ENCODE data around the gene NUDT8.

Gene NUDT8

DNA sequence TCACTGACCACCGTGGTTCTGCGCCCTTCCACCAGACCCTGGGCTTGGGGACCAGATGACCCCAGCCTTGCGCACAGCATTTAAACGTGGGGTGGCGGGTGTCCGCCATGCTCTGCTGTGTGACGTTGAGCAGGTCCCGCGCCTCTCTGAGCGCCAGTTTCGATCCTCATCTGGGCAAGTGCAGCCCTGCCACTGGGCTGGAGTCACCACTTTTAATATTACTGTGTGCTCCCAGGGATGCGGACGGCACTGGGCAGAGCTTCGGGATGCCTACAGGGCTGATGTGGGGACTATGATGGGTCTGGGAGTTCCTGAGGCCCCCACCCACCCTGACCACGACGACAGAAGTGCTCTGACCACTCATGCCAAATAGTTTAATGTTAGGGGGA, 1.2 kb upstream of the NUDT8 start:
- Histone ChIP-seq H3K4me3 (ENCODE audit: low read depth, low read length) (peak overlapping the region; percentile 68), H3K27ac (no peak overlapping the region), H3K36me3 (replicated peaks) (no peaks in the 10 kb centered on the region), H3K27me3 (replicated peaks) (no peaks in the 10 kb centered on the region)
- no peak for TF ChIP-seq CTCF (IDR thresholded peaks at IDR 0.05; ENCODE audit: low read depth, low read length, missing control alignments)
- in situ Hi-C loops (cut with HindIII; ENCODE audit: low pct_ligation_motif_present, low sequenced_read_pairs) = no loop called here
- DNase-seq = no peak

- Histone ChIP-seq H3K27ac (peak overlapping the region; percentile 3), H3K4me3 (ENCODE audit: low read depth, low read length) (peak overlapping the region; percentile 68), H3K27me3 (replicated peaks) (no peaks in the 10 kb centered on the region), H3K36me3 (replicated peaks) (no peaks in the 10 kb centered on the region)
- in situ Hi-C loops (cut with HindIII; ENCODE audit: low pct_ligation_motif_present, low sequenced_read_pairs) = no loop called here
- DNase-seq = peak; percentile 96
- TF ChIP-seq CTCF (IDR thresholded peaks at IDR 0.05; ENCODE audit: low read depth, low read length, missing control alignments) = peak; percentile 79
Measured at GRCh38 chr11:67630228-67630942, 648 bp upstream of the NUDT8 start.

DNA sequence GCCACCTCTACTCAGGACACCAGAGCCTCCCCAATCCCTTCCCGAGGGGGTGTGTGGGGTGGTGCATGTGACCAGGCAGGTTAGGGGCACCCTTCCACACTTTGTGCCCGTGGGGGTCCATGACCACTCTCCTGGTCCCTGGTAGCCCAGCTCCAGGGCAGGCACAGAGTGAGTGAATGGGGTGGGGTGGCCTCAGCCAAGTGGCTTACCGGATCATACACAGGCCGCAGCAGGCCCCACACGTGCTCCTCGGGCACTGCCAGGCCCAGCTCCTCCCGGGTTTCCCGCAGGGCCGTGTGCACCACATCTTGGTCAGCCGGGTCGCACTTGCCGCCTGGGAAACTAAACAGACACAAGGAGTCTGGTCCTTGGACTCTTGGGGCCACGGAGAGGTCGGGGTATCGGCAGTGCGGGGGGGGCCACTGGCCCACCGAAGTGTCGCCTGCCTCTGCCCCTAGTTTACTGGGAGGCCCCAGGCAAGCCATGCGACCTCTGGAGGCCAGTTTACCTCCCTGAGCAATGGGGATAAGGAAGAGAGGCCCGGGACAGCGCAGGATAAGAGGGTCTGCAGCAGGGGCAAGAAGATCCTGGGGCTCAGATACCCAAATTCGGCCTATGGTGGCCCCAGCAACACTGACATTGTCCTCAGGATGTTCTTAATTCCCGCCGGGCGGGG, 889 bp downstream of the NUDT8 start:
- DNase-seq = no peak
- H3K4me3 ChIP-seq (ENCODE audit: low read depth, low read length) = peak overlapping the region; percentile 56
- no peak overlapping the region for H3K27ac ChIP-seq

GRCh38 chr11:67627812-67628624, 1.7 kb downstream of the NUDT8 start:
- in situ Hi-C loops (cut with HindIII; ENCODE audit: low pct_ligation_motif_present, low sequenced_read_pairs) = no loop called here
- no peak overlapping the region for H3K27ac ChIP-seq
- no peak for TF ChIP-seq CTCF (IDR thresholded peaks at IDR 0.05; ENCODE audit: low read depth, low read length, missing control alignments)
- no peaks in the 10 kb centered on the region for H3K36me3 ChIP-seq (replicated peaks)
- no peak overlapping the region for H3K4me3 ChIP-seq (ENCODE audit: low read depth, low read length)
- DNase-seq = no peak
- H3K27me3 ChIP-seq (replicated peaks) = no peaks in the 10 kb centered on the region

More for the DNA sequence above, 889 bp downstream of the NUDT8 start:
- H3K36me3 ChIP-seq (replicated peaks) = no peaks in the 10 kb centered on the region
- in situ Hi-C loops (cut with HindIII; ENCODE audit: low pct_ligation_motif_present, low sequenced_read_pairs) = no loop called here
- TF ChIP-seq CTCF (IDR thresholded peaks at IDR 0.05; ENCODE audit: low read depth, low read length, missing control alignments) = no peak
- H3K27me3 ChIP-seq (replicated peaks) = no peaks in the 10 kb centered on the region

- no peak for DNase-seq
- H3K4me3 ChIP-seq (ENCODE audit: low read depth, low read length) = no peak overlapping the region
- H3K27me3 ChIP-seq (replicated peaks) = no peaks in the 10 kb centered on the region
- in situ Hi-C loops (cut with HindIII; ENCODE audit: low pct_ligation_motif_present, low sequenced_read_pairs) = no loop called here
- H3K36me3 ChIP-seq (replicated peaks) = no peaks in the 10 kb centered on the region
- H3K27ac ChIP-seq = no peak overlapping the region
- TF ChIP-seq CTCF (IDR thresholded peaks at IDR 0.05; ENCODE audit: low read depth, low read length, missing control alignments) = no peak
Measured at GRCh38 chr11:67627441-67627811, 2.3 kb downstream of the NUDT8 start.

Measured in brain microvascular endothelial cell (primary cell).